ENCODE results near the gene URB1. TPM values are rescaled to one million over a fixed set of nuclear protein-coding genes. Genes with fewer than 3 reads are reported as not detected.

The URB1 gene
- total RNA-seq, 4 donors from 2014 or later, result 11.1 to 24.8 (median 17.9) TPM

DNA sequence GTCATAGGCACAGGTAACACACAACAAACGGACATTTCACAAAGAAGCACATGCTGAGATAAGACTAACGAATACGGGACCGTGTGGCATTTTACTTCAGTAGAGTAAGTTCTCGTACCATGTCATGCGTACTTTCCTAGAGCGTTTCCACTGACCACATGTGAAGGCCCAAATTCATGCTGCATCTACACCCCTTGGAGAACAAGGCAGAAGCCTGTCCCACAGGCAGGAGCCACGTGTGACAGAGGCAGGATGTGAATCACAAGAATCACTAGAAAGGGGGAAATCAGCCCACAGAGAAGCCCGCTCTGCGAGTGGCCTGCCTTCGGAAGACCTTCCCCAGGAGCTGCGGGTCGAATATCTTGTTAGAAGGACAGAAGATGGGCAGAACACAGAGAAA lies 41.8 kb downstream of the URB1 start:
- no peak overlapping the region for H3K4me3 ChIP-seq
- H3K27ac ChIP-seq, result peak overlapping the region; percentile 42 to 91 (median 86)
- peaks cover 41 to 100% (median 56%) of the 10 kb centered on the region in 3 donors for H3K36me3 ChIP-seq
- no peak for DNase-seq
- no peak for TF ChIP-seq POLR2A (IDR thresholded peaks at IDR 0.05)
- TF ChIP-seq, protein P1, sequence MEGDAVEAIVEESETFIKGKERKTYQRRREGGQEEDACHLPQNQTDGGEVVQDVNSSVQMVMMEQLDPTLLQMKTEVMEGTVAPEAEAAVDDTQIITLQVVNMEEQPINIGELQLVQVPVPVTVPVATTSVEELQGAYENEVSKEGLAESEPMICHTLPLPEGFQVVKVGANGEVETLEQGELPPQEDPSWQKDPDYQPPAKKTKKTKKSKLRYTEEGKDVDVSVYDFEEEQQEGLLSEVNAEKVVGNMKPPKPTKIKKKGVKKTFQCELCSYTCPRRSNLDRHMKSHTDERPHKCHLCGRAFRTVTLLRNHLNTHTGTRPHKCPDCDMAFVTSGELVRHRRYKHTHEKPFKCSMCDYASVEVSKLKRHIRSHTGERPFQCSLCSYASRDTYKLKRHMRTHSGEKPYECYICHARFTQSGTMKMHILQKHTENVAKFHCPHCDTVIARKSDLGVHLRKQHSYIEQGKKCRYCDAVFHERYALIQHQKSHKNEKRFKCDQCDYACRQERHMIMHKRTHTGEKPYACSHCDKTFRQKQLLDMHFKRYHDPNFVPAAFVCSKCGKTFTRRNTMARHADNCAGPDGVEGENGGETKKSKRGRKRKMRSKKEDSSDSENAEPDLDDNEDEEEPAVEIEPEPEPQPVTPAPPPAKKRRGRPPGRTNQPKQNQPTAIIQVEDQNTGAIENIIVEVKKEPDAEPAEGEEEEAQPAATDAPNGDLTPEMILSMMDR (IDR thresholded peaks at IDR 0.05), result no peak
- 78 to 86% methylated on average over 12 to 13 of the region's 13 CpGs for WGBS, 2 donors
- H3K9me3 ChIP-seq, result no peaks in the 10 kb centered on the region
- intact Hi-C loops (cut with DNase I), result no loop called here
- no peaks in the 10 kb centered on the region for H3K27me3 ChIP-seq
- H3K4me1 ChIP-seq, result peaks cover 15 to 62% (median 42%) of the 10 kb centered on the region in 3 donors

DNA sequence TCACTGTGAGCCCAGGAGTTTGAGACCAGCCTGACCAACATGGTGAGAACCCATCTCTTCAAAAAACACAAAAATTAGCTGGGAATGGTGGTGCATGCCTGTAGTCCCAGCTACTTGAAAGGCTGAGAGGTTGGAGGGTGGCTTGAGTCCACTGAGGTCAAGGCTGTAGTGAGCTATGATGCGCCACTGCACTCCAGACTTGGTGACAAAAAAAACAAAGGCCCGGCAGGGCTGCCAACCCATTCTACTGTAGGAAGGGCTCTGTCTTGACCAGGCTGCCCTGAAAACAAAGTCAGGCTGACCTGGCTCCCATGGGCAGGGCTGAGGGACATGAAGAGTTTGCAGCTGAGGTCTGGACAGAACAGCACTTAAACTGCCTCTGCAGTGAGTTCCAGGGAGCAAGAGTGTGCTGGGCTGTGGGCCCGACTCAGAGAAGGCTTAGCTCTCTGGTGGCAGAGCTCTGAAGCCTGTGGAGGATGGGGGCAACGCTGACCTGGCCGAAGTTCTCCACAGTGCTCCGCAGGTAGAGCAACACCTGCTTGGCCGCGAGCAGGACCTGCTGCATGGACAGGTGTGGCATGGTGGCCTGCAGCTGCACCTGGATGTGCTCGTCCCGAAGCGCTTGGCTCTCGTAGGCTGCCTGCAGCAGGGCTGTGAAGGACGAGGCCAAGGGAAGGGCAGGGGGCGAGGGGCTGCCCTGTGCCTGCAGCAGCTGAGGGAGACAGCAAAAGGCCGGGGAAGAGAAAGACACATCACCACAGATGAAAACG lies 42.4 kb downstream of the URB1 start:
- Histone ChIP-seq H3K27me3 (no peaks in the 10 kb centered on the region), H3K4me1 (peaks cover 15 to 62% (median 42%) of the 10 kb centered on the region in 3 donors), H3K9me3 (no peaks in the 10 kb centered on the region), H3K36me3 (peaks cover 44 to 100% (median 55%) of the 10 kb centered on the region in 3 donors), H3K27ac (peak overlapping the region; percentile 83 to 91 (median 87)), H3K4me3 (no peak overlapping the region)
- TF ChIP-seq, protein P1 (IDR thresholded peaks at IDR 0.05), result no peak
- TF ChIP-seq POLR2A (IDR thresholded peaks at IDR 0.05), result no peak
- DNase-seq, result no peak
- WGBS, 2 donors, result 74 to 89% methylated on average over 9 to 10 of the region's 16 CpGs
- intact Hi-C loops (cut with DNase I), result no loop called here

DNA sequence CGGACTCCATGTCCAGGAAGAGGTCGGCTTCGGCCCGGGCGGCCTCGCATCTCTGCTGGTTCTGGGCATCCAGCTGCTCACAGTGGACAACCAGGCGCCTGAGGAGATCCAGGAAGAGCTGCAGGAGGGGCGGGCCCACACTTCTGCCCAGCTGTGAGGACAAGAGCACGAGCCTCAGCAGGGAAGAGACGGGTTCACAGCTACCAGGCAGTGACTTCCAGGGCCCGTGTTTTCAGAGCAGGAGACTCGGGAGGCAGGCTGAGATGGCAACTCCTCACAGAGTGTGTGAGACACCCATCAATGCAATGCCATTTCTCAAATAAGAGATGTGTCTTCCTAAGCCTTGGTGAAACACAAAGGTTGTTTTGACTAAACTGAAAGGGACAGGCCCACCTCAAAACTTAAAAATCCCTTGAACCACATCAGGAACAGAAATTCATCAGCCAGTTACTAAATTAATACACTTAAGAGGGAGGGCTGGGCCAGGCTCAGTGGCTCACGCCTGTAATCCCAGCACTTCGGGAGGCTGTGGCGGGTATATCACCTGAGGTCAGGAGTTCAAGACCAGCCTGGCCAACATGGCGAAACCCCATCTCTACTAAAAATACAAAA lies 43.4 kb downstream of the URB1 start:
- WGBS, 2 donors, result 64 to 76% methylated on average over 7 to 8 of the region's 16 CpGs
- peak overlapping the region; percentile 83 to 91 (median 87) for H3K27ac ChIP-seq
- no peak for DNase-seq

GRCh38 chr21:32348604-32349332 lies 44.0 kb downstream of the URB1 start:
- Histone ChIP-seq H3K36me3 (peaks cover 46 to 100% (median 59%) of the 10 kb centered on the region in 3 donors), H3K27ac (peak overlapping the region; percentile 83 to 91 (median 87)), H3K27me3 (no peaks in the 10 kb centered on the region), H3K4me3 (peak overlapping the region in 1 of 4 donors; percentile 17), H3K4me1 (peaks cover 15 to 59% (median 42%) of the 10 kb centered on the region in 3 donors), H3K9me3 (peaks cover 0 to 14% (median 7%) of the 10 kb centered on the region in 3 donors)
- WGBS, 2 donors, result 28 to 40% methylated on average over 4 to 8 of the region's 9 CpGs
- TF ChIP-seq POLR2A (IDR thresholded peaks at IDR 0.05), result no peak
- TF ChIP-seq, protein P1 (IDR thresholded peaks at IDR 0.05), result no peak
- intact Hi-C loops (cut with DNase I), result no loop called here
- DNase-seq, result no peak

More for the DNA sequence above, 43.4 kb downstream of the URB1 start:
- H3K27me3 ChIP-seq, result no peaks in the 10 kb centered on the region
- H3K36me3 ChIP-seq, result peaks cover 48 to 100% (median 57%) of the 10 kb centered on the region in 3 donors
- H3K4me3 ChIP-seq, result no peak overlapping the region
- H3K9me3 ChIP-seq, result peaks cover 0 to 7% (median 7%) of the 10 kb centered on the region in 3 donors
- H3K4me1 ChIP-seq, result peaks cover 15 to 62% (median 42%) of the 10 kb centered on the region in 3 donors
- intact Hi-C loops (cut with DNase I), result no loop called here
- TF ChIP-seq, protein P1 (IDR thresholded peaks at IDR 0.05), result no peak
- no peak for TF ChIP-seq POLR2A (IDR thresholded peaks at IDR 0.05)
